ENCODE results near the gene HMX3. TPM values are rescaled to one million over a fixed set of nuclear protein-coding genes. Genes with fewer than 3 reads are reported as not detected.

Gene HMX3
- total and polyA plus RNA-seq, 8 donors, result not detected

GRCh38 chr10:123142701-123143161, 7.0 kb downstream of the HMX3 start:
- ATAC-seq (no peak), DNase-seq (peak in 1 of 4 donors; percentile 62)
- intact Hi-C loops (cut with DNase I), result no loop called here
- no peaks in the 10 kb centered on the region for H3K9me3 ChIP-seq
- no peak overlapping the region for H3K4me3 ChIP-seq
- H3K27me3 ChIP-seq, result peaks cover 100% of the 10 kb centered on the region in 2 donors
- peaks cover under 1 to 27% of the 10 kb centered on the region in 2 donors for H3K4me1 ChIP-seq
- TF ChIP-seq CTCF (IDR thresholded peaks at IDR 0.05), result no peak
- H3K36me3 ChIP-seq, result no peaks in the 10 kb centered on the region
- no peak overlapping the region for H3K27ac ChIP-seq

DNA sequence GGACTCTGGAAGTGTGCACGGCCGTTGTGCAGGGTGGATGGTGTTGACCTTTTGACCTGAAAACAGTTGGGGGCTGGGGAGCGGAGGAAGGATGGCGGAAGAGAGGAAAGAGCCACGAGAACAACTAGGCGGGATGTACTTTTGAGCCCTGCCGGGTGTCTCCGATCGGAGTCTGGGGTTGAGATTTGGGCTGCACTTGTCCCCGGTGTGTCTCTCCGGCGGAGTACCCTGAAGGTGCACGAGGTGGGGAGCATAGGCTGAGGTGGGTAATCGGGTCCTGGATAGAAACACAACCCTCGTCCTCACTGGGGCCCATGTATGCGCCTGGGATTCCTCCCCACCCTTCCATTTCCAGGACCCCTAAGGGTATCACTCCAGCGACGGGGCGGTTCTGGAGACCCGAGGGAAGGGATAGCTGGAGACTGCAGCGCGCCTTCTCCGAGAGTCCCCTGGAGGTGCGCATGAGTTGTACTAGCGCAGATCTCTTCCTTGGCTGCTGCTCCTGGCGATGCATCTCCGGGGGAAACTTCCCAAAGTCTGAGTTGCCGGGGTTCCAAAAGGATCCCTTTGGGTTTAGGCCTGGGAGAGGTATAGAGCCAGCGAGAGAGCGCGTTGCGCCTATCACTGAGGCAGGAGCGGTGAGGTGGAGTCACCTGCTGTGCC, 7.5 kb downstream of the HMX3 start:
- H3K27me3 ChIP-seq, result peaks cover 100% of the 10 kb centered on the region in 2 donors
- intact Hi-C loops (cut with DNase I), result no loop called here
- DNase-seq (peak in 1 of 4 donors; percentile 46), ATAC-seq (no peak)
- no peak overlapping the region for H3K27ac ChIP-seq
- H3K36me3 ChIP-seq, result no peaks in the 10 kb centered on the region
- peaks cover 0 to 32% of the 10 kb centered on the region in 2 donors for H3K4me1 ChIP-seq
- TF ChIP-seq CTCF (IDR thresholded peaks at IDR 0.05), result no peak
- H3K4me3 ChIP-seq, result no peak overlapping the region
- no peaks in the 10 kb centered on the region for H3K9me3 ChIP-seq

DNA sequence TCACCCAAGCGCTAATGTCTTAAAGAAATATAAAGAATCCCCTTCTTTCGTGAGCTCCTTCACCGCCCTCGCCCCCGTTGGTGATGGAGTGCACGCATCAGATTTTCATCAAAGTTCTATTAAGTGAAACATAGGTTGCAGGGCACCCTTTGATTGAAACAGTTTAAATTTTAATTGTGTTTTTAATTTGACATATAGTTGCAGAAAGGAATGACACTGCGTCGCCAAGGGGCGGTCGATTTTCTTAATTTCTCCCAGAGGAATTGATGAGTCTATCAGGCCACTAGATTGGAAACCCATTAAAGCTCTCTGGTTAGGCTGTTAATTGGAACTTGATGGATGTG, 8.0 kb downstream of the HMX3 start:
- no peak for TF ChIP-seq CTCF (IDR thresholded peaks at IDR 0.05)
- peaks cover 0 to 37% of the 10 kb centered on the region in 2 donors for H3K4me1 ChIP-seq
- intact Hi-C loops (cut with DNase I), result no loop called here
- ATAC-seq, result no peak
- H3K36me3 ChIP-seq, result no peaks in the 10 kb centered on the region
- no peak overlapping the region for H3K27ac ChIP-seq
- no peaks in the 10 kb centered on the region for H3K9me3 ChIP-seq
- DNase-seq, result no peak
- no peak overlapping the region for H3K4me3 ChIP-seq
- peaks cover 100% of the 10 kb centered on the region in 2 donors for H3K27me3 ChIP-seq

GRCh38 chr10:123144697-123145541, 9.1 kb downstream of the HMX3 start:
- Histone ChIP-seq H3K27me3 (peaks cover 100% of the 10 kb centered on the region in 2 donors), H3K4me1 (peaks cover 7 to 42% of the 10 kb centered on the region in 2 donors), H3K27ac (no peak overlapping the region), H3K9me3 (no peaks in the 10 kb centered on the region), H3K36me3 (no peaks in the 10 kb centered on the region), H3K4me3 (no peak overlapping the region)
- ATAC-seq (no peak), DNase-seq (no peak)
- no peak for TF ChIP-seq CTCF (IDR thresholded peaks at IDR 0.05)
- intact Hi-C loops (cut with DNase I), result no loop called here

GRCh38 chr10:123145542-123146012, 9.8 kb downstream of the HMX3 start:
- TF ChIP-seq CTCF (IDR thresholded peaks at IDR 0.05), result no peak
- Histone ChIP-seq H3K4me3 (no peak overlapping the region), H3K27ac (no peak overlapping the region), H3K36me3 (no peaks in the 10 kb centered on the region), H3K9me3 (no peaks in the 10 kb centered on the region), H3K4me1 (peaks cover 11 to 44% of the 10 kb centered on the region in 2 donors), H3K27me3 (peaks cover 100% of the 10 kb centered on the region in 2 donors)
- intact Hi-C loops (cut with DNase I), result no loop called here
- DNase-seq (no peak), ATAC-seq (no peak)

Data from left lung (tissue), 10 donors.